DMS53 treated with DMSO at 0.1 percent for 48 hours (cell line): ENCODE data around the gene NXPH4.

ENCODE experiments used
- DNase-seq: peaks from one replicate; lab custom pipeline; 2025; ENCODE audit not compliant: unreplicated experiment; lab: John Stamatoyannopoulos, UW

The NXPH4 gene

DNA sequence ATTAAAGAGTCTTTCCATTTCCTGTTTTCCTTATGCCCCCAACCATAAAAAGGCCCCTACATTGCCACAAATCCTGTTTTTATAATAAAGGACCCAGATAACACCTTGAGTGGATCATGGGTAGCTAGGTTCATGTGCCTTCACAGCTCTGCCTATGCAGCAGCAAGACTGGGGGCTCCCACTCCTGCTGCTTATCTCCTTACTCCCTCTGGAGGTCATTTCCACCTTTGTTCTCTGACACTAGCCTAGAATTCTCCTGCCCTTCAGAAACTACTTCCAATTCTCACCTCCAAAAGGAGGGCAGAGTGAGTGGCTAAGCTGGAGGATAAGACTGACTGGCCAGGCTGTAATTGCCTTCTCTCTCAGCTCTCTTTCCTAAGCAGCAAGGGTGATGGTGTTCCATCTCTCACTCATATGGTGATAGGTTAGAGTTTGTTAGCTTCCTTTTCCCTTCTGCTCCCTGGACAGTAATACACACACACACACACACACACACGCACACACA, 54.4 kb downstream of the NXPH4 start:
- DNase-seq = no peak

- no peak for DNase-seq
These were observed 56.0 kb downstream of the NXPH4 start for GRCh38 chr12:57272337-57273151.

GRCh38 chr12:57273516-57273915, 56.9 kb downstream of the NXPH4 start:
- no peak for DNase-seq
